ENCODE measurements around the gene ZNF518A. TPM values are rescaled to one million over a fixed set of nuclear protein-coding genes. Genes with fewer than 3 reads are reported as not detected.

Gene ZNF518A
- total RNA-seq, 2 donors from 2014 or later: 13.9 to 31.6 TPM

- Histone ChIP-seq H3K4me1 (ENCODE audit: control insufficient read depth in 1 of 2, low read depth in 2 of 2) (peaks cover 0 to under 1% of the 10 kb centered on the region in 2 donors), H3K4me3 (no peak overlapping the region), H3K36me3 (peaks cover 17% of the 10 kb centered on the region), H3K27me3 (replicated peaks; ENCODE audit: insufficient read depth) (no peaks in the 10 kb centered on the region), H3K27ac (no peak overlapping the region), H3K9me3 (no peaks in the 10 kb centered on the region)
- TF ChIP-seq, protein P1, sequence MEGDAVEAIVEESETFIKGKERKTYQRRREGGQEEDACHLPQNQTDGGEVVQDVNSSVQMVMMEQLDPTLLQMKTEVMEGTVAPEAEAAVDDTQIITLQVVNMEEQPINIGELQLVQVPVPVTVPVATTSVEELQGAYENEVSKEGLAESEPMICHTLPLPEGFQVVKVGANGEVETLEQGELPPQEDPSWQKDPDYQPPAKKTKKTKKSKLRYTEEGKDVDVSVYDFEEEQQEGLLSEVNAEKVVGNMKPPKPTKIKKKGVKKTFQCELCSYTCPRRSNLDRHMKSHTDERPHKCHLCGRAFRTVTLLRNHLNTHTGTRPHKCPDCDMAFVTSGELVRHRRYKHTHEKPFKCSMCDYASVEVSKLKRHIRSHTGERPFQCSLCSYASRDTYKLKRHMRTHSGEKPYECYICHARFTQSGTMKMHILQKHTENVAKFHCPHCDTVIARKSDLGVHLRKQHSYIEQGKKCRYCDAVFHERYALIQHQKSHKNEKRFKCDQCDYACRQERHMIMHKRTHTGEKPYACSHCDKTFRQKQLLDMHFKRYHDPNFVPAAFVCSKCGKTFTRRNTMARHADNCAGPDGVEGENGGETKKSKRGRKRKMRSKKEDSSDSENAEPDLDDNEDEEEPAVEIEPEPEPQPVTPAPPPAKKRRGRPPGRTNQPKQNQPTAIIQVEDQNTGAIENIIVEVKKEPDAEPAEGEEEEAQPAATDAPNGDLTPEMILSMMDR (IDR thresholded peaks at IDR 0.05): no peak
- DNase-seq (ENCODE audit: low spot score) (no peak), ATAC-seq (ENCODE audit: insufficient number of reproducible peaks, low FRiP score, low read depth) (no peak)
These were observed 6.7 kb downstream of the ZNF518A start for GRCh38 chr10:96136810-96137209.

GRCh38 chr10:96137567-96137966, 7.5 kb downstream of the ZNF518A start:
- ATAC-seq (ENCODE audit: insufficient number of reproducible peaks, low FRiP score, low read depth): no peak
- no peaks in the 10 kb centered on the region for H3K27me3 ChIP-seq (replicated peaks; ENCODE audit: insufficient read depth)
- H3K36me3 ChIP-seq: peaks cover 17% of the 10 kb centered on the region
- TF ChIP-seq, protein P1 (IDR thresholded peaks at IDR 0.05): no peak
- no peak for DNase-seq (ENCODE audit: low spot score)
- H3K27ac ChIP-seq: no peak overlapping the region
- no peak overlapping the region for H3K4me3 ChIP-seq
- H3K9me3 ChIP-seq: no peaks in the 10 kb centered on the region
- no peaks in the 10 kb centered on the region for H3K4me1 ChIP-seq (ENCODE audit: control insufficient read depth in 1 of 2, low read depth in 2 of 2)

DNA sequence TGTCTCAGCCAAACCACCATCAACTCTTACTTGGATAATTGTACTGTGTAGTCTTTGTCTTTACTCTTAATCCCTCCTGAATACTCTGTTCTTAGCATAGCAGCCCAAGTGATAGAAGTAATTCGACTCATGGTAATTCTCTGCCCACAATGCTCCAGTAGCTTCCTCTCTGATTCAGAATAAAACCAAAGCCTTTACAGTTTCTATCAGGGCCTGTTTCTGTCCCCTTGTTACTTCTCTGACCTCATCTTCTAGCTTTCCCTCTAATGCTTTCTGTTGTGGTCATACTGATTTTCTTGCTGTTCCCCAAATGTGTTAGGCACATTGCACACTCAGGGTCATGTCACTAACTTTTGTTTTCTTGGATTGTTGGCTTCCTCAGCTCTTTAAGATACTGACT, 8.0 kb downstream of the ZNF518A start:
- Histone ChIP-seq H3K27ac (no peak overlapping the region), H3K36me3 (peaks cover 17% of the 10 kb centered on the region), H3K9me3 (no peaks in the 10 kb centered on the region), H3K27me3 (replicated peaks; ENCODE audit: insufficient read depth) (no peaks in the 10 kb centered on the region), H3K4me3 (no peak overlapping the region), H3K4me1 (ENCODE audit: control insufficient read depth in 1 of 2, low read depth in 2 of 2) (no peaks in the 10 kb centered on the region)
- TF ChIP-seq, protein P1 (IDR thresholded peaks at IDR 0.05): no peak
- ATAC-seq (ENCODE audit: insufficient number of reproducible peaks, low FRiP score, low read depth): no peak
- no peak for DNase-seq (ENCODE audit: low spot score)

DNA sequence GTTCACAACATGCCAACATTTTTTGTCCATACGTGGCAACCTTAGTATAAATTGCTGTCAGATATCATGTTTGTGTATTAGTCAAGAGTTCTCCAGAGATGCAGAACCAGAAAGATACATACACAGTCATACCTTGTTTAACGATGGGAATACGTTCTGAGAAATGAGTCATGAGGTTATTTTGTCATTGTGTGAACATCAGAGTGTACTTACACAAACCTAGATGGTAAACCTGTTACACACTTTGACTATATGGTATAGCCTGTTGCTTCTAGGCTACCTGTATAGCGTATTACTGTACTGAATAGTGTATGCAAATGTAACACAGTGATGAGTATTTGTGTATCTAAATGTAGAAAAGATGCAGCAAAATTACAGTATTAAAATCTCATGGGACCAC, 22.3 kb downstream of the ZNF518A start:
- ATAC-seq (ENCODE audit: insufficient number of reproducible peaks, low FRiP score, low read depth) (no peak), DNase-seq (ENCODE audit: low spot score) (no peak)
- Histone ChIP-seq H3K27ac (no peak overlapping the region), H3K4me1 (ENCODE audit: control insufficient read depth in 1 of 2, low read depth in 2 of 2) (no peaks in the 10 kb centered on the region), H3K27me3 (replicated peaks; ENCODE audit: insufficient read depth) (no peaks in the 10 kb centered on the region), H3K9me3 (no peaks in the 10 kb centered on the region), H3K4me3 (no peak overlapping the region), H3K36me3 (peaks cover 47% of the 10 kb centered on the region)
- TF ChIP-seq, protein P1 (IDR thresholded peaks at IDR 0.05): no peak

GRCh38 chr10:96153070-96153469, 23.0 kb downstream of the ZNF518A start:
- no peak overlapping the region for H3K27ac ChIP-seq
- peaks cover 45% of the 10 kb centered on the region for H3K36me3 ChIP-seq
- DNase-seq (ENCODE audit: low spot score): no peak
- H3K4me3 ChIP-seq: no peak overlapping the region
- H3K27me3 ChIP-seq (replicated peaks; ENCODE audit: insufficient read depth): no peaks in the 10 kb centered on the region
- ATAC-seq (ENCODE audit: insufficient number of reproducible peaks, low FRiP score, low read depth): no peak
- H3K9me3 ChIP-seq: no peaks in the 10 kb centered on the region
- TF ChIP-seq, protein P1 (IDR thresholded peaks at IDR 0.05): no peak
- H3K4me1 ChIP-seq (ENCODE audit: control insufficient read depth in 1 of 2, low read depth in 2 of 2): no peaks in the 10 kb centered on the region

Data from thoracic aorta (tissue), 2 donors.